Nephron (organoid): ENCODE data around the gene TENM4.

Experiments
- H3K27ac Mint-ChIP-seq, 3 experiments: 2 replicates each; pipeline ENCODE4 v1.8.0; 2020; ENCODE audit warnings: mixed read lengths in 3 of 3, mild to moderate bottlenecking in 2 of 3, moderate library complexity in 1 of 3
- H3K27me3 Mint-ChIP-seq: 2 replicates; pipeline ENCODE4 v1.8.0; 2021; ENCODE audit warnings: low read depth, mild to moderate bottlenecking, moderate library complexity, mixed read lengths
- H3K36me3 Mint-ChIP-seq: 2 replicates; pipeline ENCODE4 v1.8.0; 2020; ENCODE audit warnings: low read depth, mixed read lengths
- H3K4me1 Mint-ChIP-seq: 2 replicates; pipeline ENCODE4 v1.8.0; 2020; ENCODE audit warnings: mixed read lengths
- H3K4me3 Mint-ChIP-seq, 3 experiments: 2 replicates each; pipeline ENCODE4 v1.8.0; 2020; ENCODE audit warnings: mild to moderate bottlenecking in 3 of 3, mixed read lengths in 3 of 3, moderate library complexity in 2 of 3
- H3K9me3 Mint-ChIP-seq: 2 replicates; pipeline ENCODE4 v1.8.0; 2020; ENCODE audit warnings: mixed read lengths
- TF ChIP-seq, protein P1 (sequence below), 3 experiments: fragments of 200-600 bp; sonication (generic); IDR thresholded peaks; one replicate each; pipeline ENCODE4 v1.5.0; 2021; ENCODE audit warnings: antibody characterized with exemption in 3 of 3; ENCODE audit not compliant: unreplicated experiment in 3 of 3

TENM4 gene

DNA sequence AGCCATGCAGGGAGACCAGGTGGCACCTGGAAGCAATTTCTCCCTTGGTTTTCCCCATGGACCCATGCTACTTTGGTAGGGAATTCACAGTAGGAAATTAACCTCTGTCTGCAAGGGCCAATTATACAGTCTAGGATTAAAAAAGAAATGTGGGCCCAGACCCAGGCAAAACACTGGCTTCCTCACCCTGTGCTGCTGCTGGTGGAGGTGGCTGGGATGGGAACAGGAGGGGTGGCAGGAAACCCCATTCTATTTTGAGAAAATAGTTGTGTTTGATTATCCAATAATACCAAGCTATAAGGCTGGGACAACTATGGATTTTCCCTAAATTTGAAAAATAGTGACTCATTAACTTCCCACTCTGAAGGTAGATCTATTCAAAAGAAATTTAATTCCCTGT is 449.1 kb downstream of the TENM4 start:
- Mint-ChIP-seq H3K4me3 (no peak overlapping the region), H3K4me1 (no peaks in the 10 kb centered on the region), H3K36me3 (peaks cover 9% of the 10 kb centered on the region), H3K27ac (no peak overlapping the region), H3K9me3 (no peaks in the 10 kb centered on the region), H3K27me3 (no peaks in the 10 kb centered on the region)
- TF ChIP-seq, protein P1, sequence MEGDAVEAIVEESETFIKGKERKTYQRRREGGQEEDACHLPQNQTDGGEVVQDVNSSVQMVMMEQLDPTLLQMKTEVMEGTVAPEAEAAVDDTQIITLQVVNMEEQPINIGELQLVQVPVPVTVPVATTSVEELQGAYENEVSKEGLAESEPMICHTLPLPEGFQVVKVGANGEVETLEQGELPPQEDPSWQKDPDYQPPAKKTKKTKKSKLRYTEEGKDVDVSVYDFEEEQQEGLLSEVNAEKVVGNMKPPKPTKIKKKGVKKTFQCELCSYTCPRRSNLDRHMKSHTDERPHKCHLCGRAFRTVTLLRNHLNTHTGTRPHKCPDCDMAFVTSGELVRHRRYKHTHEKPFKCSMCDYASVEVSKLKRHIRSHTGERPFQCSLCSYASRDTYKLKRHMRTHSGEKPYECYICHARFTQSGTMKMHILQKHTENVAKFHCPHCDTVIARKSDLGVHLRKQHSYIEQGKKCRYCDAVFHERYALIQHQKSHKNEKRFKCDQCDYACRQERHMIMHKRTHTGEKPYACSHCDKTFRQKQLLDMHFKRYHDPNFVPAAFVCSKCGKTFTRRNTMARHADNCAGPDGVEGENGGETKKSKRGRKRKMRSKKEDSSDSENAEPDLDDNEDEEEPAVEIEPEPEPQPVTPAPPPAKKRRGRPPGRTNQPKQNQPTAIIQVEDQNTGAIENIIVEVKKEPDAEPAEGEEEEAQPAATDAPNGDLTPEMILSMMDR (IDR thresholded peaks at IDR 0.05; ENCODE audit: unreplicated experiment in 3 of 3): no peak

DNA sequence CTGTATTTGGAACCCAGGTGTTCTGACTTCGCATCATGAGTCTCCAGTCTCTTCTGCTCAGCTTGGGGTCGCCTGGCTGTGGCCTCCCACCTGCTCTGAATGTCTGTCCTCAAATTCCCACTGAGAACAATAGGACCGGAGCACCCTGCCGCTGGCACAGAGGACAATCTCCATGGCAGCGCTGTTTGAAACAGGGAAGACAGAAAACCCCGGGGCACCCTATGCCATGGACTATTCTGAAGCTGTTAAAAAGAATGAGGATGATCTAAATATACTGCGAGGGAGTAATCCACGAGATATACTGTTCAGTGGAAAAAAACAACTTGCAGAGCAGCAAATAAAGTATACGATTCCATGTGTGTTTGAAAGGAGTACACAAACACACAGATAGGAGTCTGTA is 450.6 kb downstream of the TENM4 start:
- Mint-ChIP-seq H3K36me3 (peaks cover 9% of the 10 kb centered on the region), H3K4me1 (no peaks in the 10 kb centered on the region), H3K27ac (no peak overlapping the region), H3K4me3 (no peak overlapping the region), H3K9me3 (no peaks in the 10 kb centered on the region), H3K27me3 (no peaks in the 10 kb centered on the region)
- TF ChIP-seq, protein P1 (IDR thresholded peaks at IDR 0.05; ENCODE audit: unreplicated experiment in 3 of 3): no peak

DNA sequence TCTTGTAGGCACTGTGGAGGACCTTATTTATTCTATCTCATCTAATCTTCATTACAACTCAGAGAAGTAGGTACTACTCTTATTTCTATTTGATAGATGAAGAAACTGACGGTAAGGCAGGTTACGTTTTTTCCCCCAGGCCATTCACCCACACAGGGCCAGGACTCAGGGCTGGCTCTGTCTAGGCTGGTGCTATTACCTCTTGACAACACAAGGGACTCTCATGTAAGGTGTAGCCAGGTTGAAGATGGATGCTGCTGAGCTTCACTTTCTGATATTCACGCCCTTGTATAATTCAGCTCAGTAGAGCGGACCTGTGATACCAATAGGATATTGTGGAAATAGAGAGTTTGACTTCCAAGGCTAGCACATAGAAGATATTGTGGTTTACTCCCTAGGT is 453.1 kb downstream of the TENM4 start:
- no peaks in the 10 kb centered on the region for H3K9me3 Mint-ChIP-seq
- no peak overlapping the region for H3K4me3 Mint-ChIP-seq
- TF ChIP-seq, protein P1 (IDR thresholded peaks at IDR 0.05; ENCODE audit: unreplicated experiment in 3 of 3): no peak
- no peaks in the 10 kb centered on the region for H3K27me3 Mint-ChIP-seq
- no peak overlapping the region for H3K27ac Mint-ChIP-seq
- no peaks in the 10 kb centered on the region for H3K36me3 Mint-ChIP-seq
- no peaks in the 10 kb centered on the region for H3K4me1 Mint-ChIP-seq

DNA sequence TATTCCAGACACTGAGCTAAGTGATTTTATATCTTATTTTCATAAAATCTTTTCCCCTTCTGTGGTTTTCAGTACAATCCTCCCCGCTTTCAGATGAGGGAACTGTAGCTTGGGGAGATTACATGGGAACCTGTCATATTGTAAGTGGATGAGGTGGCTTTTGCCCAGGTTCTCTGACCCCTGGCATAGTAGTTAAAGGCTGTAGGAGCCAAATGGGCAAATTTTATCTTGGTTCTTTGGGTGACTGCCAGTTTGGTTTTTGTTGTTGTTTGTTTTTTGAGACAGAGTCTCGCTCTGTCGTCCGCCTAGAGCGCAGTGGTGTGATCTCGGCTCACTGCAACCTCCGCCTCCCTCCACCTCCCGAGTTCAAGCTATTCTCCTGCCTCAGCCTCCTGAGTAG is 454.5 kb downstream of the TENM4 start:
- TF ChIP-seq, protein P1 (IDR thresholded peaks at IDR 0.05; ENCODE audit: unreplicated experiment in 3 of 3): no peak
- Mint-ChIP-seq H3K4me3 (no peak overlapping the region), H3K9me3 (no peaks in the 10 kb centered on the region), H3K4me1 (no peaks in the 10 kb centered on the region), H3K27ac (no peak overlapping the region), H3K36me3 (no peaks in the 10 kb centered on the region), H3K27me3 (peaks cover 4% of the 10 kb centered on the region)

DNA sequence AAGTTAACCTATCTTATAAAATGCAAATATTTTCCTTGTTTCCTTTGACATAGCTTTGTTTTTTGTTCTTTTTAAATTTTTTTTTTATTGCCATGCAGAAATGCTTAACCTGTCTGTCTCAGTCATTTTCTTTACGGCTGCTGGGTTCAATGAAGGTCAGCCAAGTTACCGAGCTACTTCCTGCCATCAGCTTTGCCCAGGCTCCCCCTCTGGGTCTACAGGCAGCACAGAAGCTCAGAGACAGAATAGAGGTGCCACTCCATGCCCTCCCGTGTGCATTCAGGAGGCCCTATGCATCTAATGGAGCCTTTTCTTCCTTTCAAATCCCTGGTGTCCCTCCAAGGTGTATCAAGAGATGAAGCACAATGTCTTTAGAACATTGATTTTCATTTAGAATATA is 455.2 kb downstream of the TENM4 start:
- Mint-ChIP-seq H3K27me3 (peaks cover 4% of the 10 kb centered on the region), H3K27ac (no peak overlapping the region), H3K36me3 (no peaks in the 10 kb centered on the region)

DNA sequence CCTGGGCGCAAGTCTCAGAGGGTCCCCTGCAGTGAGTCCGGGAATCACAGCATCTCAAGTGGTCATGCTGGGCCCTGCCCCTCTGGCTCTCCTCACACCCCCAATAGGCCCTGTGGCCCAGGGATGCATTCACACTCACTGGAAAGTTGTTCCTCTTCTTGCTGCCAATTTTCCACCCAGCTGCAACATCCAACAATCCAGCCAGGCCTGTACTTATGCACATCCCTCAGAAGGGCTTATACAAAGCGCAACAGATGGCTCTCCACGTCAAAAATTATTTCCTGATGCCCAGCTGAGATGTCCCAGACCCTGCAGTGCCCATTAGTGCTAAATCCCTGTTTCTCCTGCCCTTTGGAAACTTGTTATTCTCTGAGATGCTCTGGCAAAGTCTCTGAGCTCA is 458.4 kb downstream of the TENM4 start:
- no peak overlapping the region for H3K4me3 Mint-ChIP-seq
- no peaks in the 10 kb centered on the region for H3K9me3 Mint-ChIP-seq
- TF ChIP-seq, protein P1 (IDR thresholded peaks at IDR 0.05; ENCODE audit: unreplicated experiment in 3 of 3): no peak
- no peak overlapping the region for H3K27ac Mint-ChIP-seq
- H3K4me1 Mint-ChIP-seq: no peaks in the 10 kb centered on the region
- peaks cover 4% of the 10 kb centered on the region for H3K27me3 Mint-ChIP-seq
- H3K36me3 Mint-ChIP-seq: peaks cover 1% of the 10 kb centered on the region

More for the DNA sequence above, 455.2 kb downstream of the TENM4 start:
- TF ChIP-seq, protein P1 (IDR thresholded peaks at IDR 0.05; ENCODE audit: unreplicated experiment in 3 of 3): no peak
- Mint-ChIP-seq H3K9me3 (no peaks in the 10 kb centered on the region), H3K4me3 (no peak overlapping the region), H3K4me1 (no peaks in the 10 kb centered on the region)
